Colon (tissue), 2 donors: Measurements from ENCODE around the gene RNF34.
A peak's percentile ranks its signal among the peaks of the same experiment; 100 is the strongest.
"Not testable (repeated sequence)": the region's sequence is repeated elsewhere in the genome, so short reads cannot be mapped to it uniquely, and the experiment has no call there.

Experiments
- FAIRE-seq: peaks from 2 replicates; lab custom pipeline; 2012; peaks lifted over from hg19 to GRCh38; lab: Jason Lieb, UNC
- donor health status: control.
- donor health status: control.

The RNF34 gene

GRCh38 chr12:121399391-121400331 lies at the start of gene RNF34:
Gene RNF34, plus strand, starts transcription at chr12:121400118. Its CDS starts 95 bp downstream, at chr12:121400213.
- peak; percentile 60 for FAIRE-seq

DNA sequence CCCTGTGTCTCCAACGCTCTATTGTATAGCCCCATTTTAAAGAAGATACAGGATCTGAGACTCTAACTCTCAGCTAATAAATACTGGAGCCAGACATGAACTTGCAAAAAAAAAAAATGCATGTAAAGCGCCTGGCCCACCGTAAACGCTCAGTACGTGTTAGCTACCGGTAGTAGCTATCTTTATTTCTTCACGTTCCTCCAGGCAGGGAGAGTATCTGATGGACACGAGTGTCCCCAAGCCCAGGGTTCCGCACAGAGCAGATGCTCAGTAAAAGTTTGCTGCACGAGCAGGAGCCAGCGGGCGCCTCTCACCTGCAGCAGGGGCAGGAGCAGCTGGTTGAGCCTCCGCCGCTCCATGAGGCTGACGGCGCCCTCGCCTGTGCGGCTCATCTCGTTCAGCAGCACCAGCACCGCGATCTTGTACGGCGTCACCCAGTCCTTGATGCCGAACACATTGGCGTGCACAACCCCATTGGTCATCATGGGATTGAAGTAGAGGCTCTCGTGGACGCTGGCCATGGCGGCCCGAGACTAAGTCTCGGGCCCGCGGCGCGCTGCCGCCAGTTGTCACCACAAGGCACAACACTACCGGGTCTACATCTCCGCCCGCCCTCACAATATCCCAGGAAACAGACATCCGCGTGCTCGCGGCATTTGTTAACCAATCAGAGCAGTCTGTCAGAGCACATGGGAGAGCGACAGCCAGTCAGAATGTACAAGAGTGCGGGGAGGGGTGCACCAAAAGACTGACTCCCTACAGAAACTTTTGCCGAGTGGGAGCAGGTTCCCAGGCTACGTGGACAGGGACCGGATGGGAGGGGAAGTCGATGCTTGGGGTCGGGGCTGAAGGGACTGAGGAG lies 47.9 kb upstream of the RNF34 start, which contains the start of gene ANAPC5:
Gene ANAPC5 (minus strand): TSS at position 592 of the 862 bp plus-strand sequence. CDS start 71 bp downstream, at position 521.
- FAIRE-seq: peak; percentile 53

- FAIRE-seq: no peak
Observed at GRCh38 chr12:121352682-121353018, 47.3 kb upstream of the RNF34 start.

DNA sequence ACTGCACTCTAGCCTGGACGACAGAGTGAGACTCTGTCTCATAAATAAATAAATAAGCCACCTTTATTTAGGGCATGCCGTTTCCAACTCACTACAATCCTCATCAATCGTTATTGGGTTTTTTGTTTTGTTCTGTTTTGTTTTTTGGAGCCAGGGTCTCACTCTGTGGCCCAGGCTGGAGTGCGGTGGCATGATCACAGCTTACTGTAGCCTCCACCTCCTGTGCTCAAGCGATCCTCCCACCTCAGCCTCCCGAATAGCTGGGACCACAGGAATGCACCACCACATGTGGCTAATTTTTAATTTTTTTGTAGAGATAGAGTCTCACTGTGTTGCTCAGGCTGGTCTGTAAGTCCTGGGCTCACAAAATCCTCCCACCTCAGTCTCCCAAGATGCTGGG lies 44.1 kb upstream of the RNF34 start:
- FAIRE-seq: no peak

- FAIRE-seq: no peak
Observed at GRCh38 chr12:121356657-121357056, 43.3 kb upstream of the RNF34 start.

GRCh38 chr12:121357331-121357730 lies 42.6 kb upstream of the RNF34 start:
- FAIRE-seq: no peak

DNA sequence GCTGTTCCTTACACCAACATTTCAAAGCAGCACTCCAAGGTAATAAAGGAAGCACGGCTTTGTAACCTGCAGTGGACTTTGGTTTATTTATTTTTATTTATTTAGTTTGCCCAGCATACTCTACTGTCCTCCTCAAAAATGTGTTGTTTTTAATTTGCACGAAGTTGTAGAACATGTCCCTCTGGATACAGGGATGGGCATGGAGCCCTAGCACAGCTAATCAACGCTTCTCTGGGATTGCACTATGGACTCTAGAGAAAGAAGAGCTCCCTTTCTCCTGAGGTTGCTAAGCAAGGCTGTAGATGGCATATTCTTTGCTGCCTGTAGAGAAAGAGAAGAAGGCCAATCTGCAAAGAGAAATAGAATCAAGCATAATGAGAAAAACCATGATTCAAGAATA lies 41.8 kb upstream of the RNF34 start:
- FAIRE-seq: no peak

- no peak for FAIRE-seq
Observed at GRCh38 chr12:121364683-121365121, 35.2 kb upstream of the RNF34 start.

- FAIRE-seq: no peak
Observed at GRCh38 chr12:121365416-121366062, 34.4 kb upstream of the RNF34 start.

- FAIRE-seq: no peak
Observed at GRCh38 chr12:121366063-121366459, 33.9 kb upstream of the RNF34 start.

GRCh38 chr12:121371404-121371803 lies 28.5 kb upstream of the RNF34 start:
- FAIRE-seq: no peak

DNA sequence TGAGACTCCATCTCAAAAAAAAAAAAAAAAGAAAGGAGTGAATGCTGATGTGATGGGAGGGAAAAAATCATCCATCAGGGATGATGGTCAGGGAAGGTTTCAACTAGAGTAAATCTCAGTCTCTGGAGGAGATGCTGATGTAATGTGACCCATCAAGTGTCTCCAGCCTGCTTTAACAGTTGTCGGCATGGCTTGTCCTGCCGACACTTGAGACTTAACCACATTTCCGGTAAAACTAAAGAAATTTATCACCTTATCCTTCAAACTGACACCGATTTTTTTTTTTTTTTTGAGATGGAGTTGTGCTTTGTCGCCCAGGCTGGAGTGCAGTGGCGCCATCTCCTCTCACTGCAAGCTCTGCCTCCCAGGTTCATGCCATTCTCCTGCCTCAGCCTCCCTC lies 26.2 kb upstream of the RNF34 start:
- no peak for FAIRE-seq

GRCh38 chr12:121374336-121374735 lies 25.6 kb upstream of the RNF34 start:
- not testable (repeated sequence) for FAIRE-seq

- FAIRE-seq: not testable (repeated sequence)
Observed at GRCh38 chr12:121374945-121375584, 24.9 kb upstream of the RNF34 start.

- FAIRE-seq: no peak
Observed at GRCh38 chr12:121376754-121377697, 22.9 kb upstream of the RNF34 start.

- FAIRE-seq: no peak
Observed at GRCh38 chr12:121378736-121379135, 21.2 kb upstream of the RNF34 start.

DNA sequence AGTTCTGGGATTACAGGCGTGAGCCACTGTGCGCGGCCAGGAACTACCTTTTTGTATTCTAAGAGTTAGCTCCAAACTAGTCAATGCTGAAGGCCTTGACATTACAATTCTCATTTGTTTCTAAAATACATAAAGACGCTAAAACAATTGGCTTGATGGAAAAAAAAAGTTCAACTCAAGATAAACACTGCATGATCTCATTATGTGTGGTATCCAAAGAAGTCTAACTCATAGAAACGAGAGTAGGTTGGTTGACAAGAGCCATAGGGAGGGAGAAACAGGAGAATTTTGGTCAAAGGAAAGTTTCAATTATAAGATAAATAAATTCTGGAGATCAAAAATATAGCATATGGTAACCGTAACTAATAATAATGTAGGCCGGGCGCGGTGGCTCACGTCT lies 20.0 kb upstream of the RNF34 start:
- no peak for FAIRE-seq

DNA sequence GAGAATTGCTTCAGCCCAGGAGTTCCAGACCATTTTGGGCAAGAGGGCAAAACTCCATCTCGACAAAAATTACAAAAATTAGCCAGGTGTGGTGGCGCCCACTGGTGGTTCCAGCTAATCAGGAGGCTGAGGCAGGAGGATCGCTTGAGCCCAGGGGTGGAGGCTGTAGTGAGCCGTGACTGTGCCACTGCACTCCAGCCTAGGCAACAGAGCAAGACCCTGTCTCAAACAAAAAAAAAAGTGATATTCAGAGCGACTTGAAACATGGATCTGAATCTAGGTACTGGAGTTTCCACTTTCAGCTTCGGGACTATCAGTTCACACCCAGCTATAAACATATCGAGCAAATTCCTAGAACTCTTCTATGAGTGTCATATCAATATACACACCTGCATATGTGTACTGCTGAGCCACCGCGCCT lies 16.3 kb upstream of the RNF34 start:
- no peak for FAIRE-seq

- FAIRE-seq: not testable (repeated sequence)
Observed at GRCh38 chr12:121384891-121385290, 15.0 kb upstream of the RNF34 start.

- no peak for FAIRE-seq
Observed at GRCh38 chr12:121388421-121388981, 11.4 kb upstream of the RNF34 start.
